PC-3 (cell line): ENCODE results near the gene GAD2. TPM values are rescaled to one million over a fixed set of nuclear protein-coding genes. Genes with fewer than 3 reads are reported as not detected.

ENCODE experiments used
- ATAC-seq: fragments of 200-7000 bp; cut with Tn5 transposase; 2 replicates; pipeline ENCODE4 v1.9.1; 2020; ENCODE audit warnings: mild to moderate bottlenecking, moderate library complexity
- BruUV-seq: library from RNA; stranded (reverse); fragments of 400-500 nt; replicated peaks from 2 replicates; lab custom pipeline; 2021; lab: Mats Ljungman, UMichigan
- CTCF ChIA-PET: fragments of 300-600 bp; sonication (Branson Sonifier 250); formaldehyde crosslinking; loops from one replicate; lab custom pipeline; 2022; ENCODE audit warnings: antibody characterized with exemption; lab: Charles Lee
- POLR2A ChIA-PET: fragments of 300-600 bp; sonication (Branson Sonifier 250); formaldehyde crosslinking; loops from one replicate; lab custom pipeline; 2022; ENCODE audit warnings: antibody characterized with exemption; ENCODE audit not compliant: unreplicated experiment; lab: Charles Lee
- DNase-seq: peaks from one replicate; pipeline ENCODE4 v3.0.0-alpha.2; 2015
- H2AFZ ChIP-seq: fragments of 300-600 bp; sonication (generic); 2 replicates; pipeline ENCODE4 v1.6.0; 2016; ENCODE audit warnings: antibody characterized with exemption, low read length
- H3F3A ChIP-seq: fragments of 300-600 bp; sonication (generic); one replicate; pipeline ENCODE4 v1.6.0; 2017; ENCODE audit warnings: antibody characterized with exemption, low read length, control low read depth, mild to moderate bottlenecking; ENCODE audit not compliant: unreplicated experiment
- H3K27ac ChIP-seq: fragments of 300-600 bp; sonication (generic); 2 replicates; pipeline ENCODE4 v1.5.1; 2016; ENCODE audit warnings: mild to moderate bottlenecking, low read length
- H3K27me3 ChIP-seq: fragments of 300-600 bp; sonication (generic); 2 replicates; pipeline ENCODE4 v1.6.1; 2016; ENCODE audit warnings: low read length, mixed read lengths
- H3K36me3 ChIP-seq: fragments of 300-600 bp; sonication (generic); 2 replicates; pipeline ENCODE4 v1.6.1; 2016; ENCODE audit warnings: low read depth, mixed run types, low read length, mixed read lengths
- H3K4me1 ChIP-seq: fragments of 300-600 bp; sonication (generic); 2 replicates; pipeline ENCODE4 v1.5.1; 2016; ENCODE audit warnings: low read length; ENCODE audit not compliant: insufficient read depth
- H3K4me2 ChIP-seq: fragments of 300-600 bp; sonication (generic); 2 replicates; pipeline ENCODE4 v1.6.0; 2016; ENCODE audit warnings: low read length
- H3K4me3 ChIP-seq: fragments of 300-600 bp; sonication (generic); 2 replicates; pipeline ENCODE4 v1.5.1; 2016; ENCODE audit warnings: mild to moderate bottlenecking, low read length, mixed read lengths
- H3K79me2 ChIP-seq: fragments of 300-600 bp; sonication (generic); 2 replicates; pipeline ENCODE4 v1.6.1; 2017; ENCODE audit warnings: low read length, mixed read lengths
- H3K9ac ChIP-seq: fragments of 300-600 bp; sonication (generic); 2 replicates; pipeline ENCODE4 v1.6.0; 2016; ENCODE audit warnings: mild to moderate bottlenecking, low read length
- H3K9me2 ChIP-seq: fragments of 300-600 bp; sonication (generic); replicated peaks from 2 replicates; pipeline ENCODE4 v1.6.1; 2016; ENCODE audit warnings: mixed run types, low read length, mixed read lengths
- H3K9me3 ChIP-seq: fragments of 300-600 bp; sonication (generic); 2 replicates; pipeline ENCODE4 v1.6.1; 2016; ENCODE audit warnings: low read length, mixed read lengths
- H4K20me1 ChIP-seq: fragments of 300-600 bp; sonication (generic); 2 replicates; pipeline ENCODE4 v1.6.1; 2016; ENCODE audit warnings: low read length, mixed read lengths
- EZH2 ChIP-seq: fragments of 300-600 bp; sonication (generic); IDR thresholded peaks from one replicate; pipeline ENCODE4 v1.6.1; 2017; ENCODE audit warnings: antibody characterized with exemption, mild to moderate bottlenecking, low read length; ENCODE audit not compliant: unreplicated experiment
- EZH2phosphoT487 ChIP-seq: fragments of 300-600 bp; sonication (generic); IDR thresholded peaks from 2 replicates; pipeline ENCODE4 v1.6.1; 2018; ENCODE audit warnings: mild to moderate bottlenecking, antibody characterized with exemption, low read length, borderline replicate concordance
- intact Hi-C: fragments of 100-400 bp; cut with micrococcal nuclease; formaldehyde crosslinking; loops from 2 replicates; pipeline ENCODE4 v1.9.0; 2023
- total RNA-seq: library from RNA; depleted of rRNA; stranded (reverse); fragments of >200 nt; gene quantifications from 2 replicates; pipeline ENCODE4 v1.2.3, GENCODE V29; 2014
- TF ChIP-seq, protein P1 (sequence below): fragments of 300-600 bp; sonication (generic); conservative IDR thresholded peaks from 2 replicates; pipeline ENCODE4 v1.5.1; 2017; ENCODE audit warnings: antibody characterized with exemption, low read depth, mild to moderate bottlenecking, low read length

GAD2 gene
- total RNA-seq, 1 experiment from 2014 or later, result not detected

DNA sequence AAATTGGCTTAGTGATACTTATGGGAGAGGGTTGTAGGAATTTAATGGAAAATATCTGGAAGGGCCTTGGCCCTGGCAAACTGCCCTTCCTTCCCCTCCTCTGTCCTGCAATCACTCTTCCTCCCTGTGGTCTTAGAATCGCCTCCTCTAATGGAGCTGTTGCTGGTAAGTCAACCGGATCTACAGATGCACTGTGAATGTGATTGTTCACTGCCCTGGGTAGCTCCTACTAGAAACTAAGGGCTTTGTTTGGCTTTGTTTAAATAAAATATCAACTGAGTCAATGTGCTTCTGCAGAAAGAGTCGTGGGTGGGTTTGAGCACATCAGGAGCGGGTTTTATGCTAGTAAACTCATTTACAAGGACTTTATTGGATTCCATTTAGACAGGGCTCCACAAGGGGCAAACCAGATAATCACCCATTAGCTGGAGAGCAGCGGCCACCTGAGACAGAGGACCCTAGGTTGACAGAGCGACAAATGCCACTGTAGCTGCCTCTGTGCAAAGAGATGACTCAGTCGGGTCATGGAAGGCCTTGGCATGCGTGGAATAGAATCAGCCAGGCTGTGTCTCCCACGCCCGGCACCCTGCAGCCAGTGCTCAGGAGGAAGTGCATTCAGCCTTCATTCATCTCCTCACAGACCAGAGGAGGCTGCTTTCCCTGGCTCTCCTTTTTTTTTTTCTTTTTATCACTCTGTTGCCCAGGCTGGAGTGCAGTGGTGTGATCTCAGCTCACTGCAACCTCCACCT is 97.9 kb downstream of the GAD2 start:
- Histone ChIP-seq H3K4me2 (no peak overlapping the region), H4K20me1 (no peaks in the 10 kb centered on the region), H3K79me2 (no peaks in the 10 kb centered on the region), H3K36me3 (no peaks in the 10 kb centered on the region), H3K9ac (no peak overlapping the region), H2AFZ (no peak overlapping the region), H3K27ac (no peak overlapping the region), H3K4me3 (no peak overlapping the region), H3F3A (no peaks in the 10 kb centered on the region), H3K9me3 (no peaks in the 10 kb centered on the region), H3K4me1 (no peaks in the 10 kb centered on the region), H3K27me3 (peaks cover 52% of the 10 kb centered on the region), H3K9me2 (no peaks in the 10 kb centered on the region)
- no peak for DNase-seq
- POLR2A ChIA-PET, result no interaction called here
- no TSS peak for BruUV-seq
- CTCF ChIA-PET, result no interaction called here
- TF ChIP-seq, protein P1, sequence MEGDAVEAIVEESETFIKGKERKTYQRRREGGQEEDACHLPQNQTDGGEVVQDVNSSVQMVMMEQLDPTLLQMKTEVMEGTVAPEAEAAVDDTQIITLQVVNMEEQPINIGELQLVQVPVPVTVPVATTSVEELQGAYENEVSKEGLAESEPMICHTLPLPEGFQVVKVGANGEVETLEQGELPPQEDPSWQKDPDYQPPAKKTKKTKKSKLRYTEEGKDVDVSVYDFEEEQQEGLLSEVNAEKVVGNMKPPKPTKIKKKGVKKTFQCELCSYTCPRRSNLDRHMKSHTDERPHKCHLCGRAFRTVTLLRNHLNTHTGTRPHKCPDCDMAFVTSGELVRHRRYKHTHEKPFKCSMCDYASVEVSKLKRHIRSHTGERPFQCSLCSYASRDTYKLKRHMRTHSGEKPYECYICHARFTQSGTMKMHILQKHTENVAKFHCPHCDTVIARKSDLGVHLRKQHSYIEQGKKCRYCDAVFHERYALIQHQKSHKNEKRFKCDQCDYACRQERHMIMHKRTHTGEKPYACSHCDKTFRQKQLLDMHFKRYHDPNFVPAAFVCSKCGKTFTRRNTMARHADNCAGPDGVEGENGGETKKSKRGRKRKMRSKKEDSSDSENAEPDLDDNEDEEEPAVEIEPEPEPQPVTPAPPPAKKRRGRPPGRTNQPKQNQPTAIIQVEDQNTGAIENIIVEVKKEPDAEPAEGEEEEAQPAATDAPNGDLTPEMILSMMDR, result no peak
- no peak for TF ChIP-seq EZH2
- no peak for TF ChIP-seq EZH2phosphoT487
- intact Hi-C loops, result no loop called here
- no peak for ATAC-seq

DNA sequence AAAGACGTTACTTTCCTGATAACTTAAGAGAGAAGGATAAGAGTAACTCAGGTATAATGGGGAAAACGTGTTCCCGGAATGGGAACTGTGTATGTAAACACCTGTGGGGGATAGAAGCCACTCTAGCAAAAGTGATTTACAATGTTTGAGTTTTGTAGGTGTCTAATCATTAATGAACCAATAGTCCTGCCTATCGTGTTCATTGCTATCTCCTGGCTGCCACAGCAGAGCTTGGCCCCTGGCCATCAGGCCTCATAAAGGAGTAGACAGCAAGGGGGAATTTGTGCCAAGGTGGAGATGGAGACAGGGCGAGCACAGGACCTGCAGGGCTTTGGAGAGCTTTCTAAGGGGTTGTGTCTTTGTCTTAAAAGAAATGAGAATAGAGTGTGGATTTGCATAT is 102.1 kb downstream of the GAD2 start:
- intact Hi-C loops, result no loop called here

DNA sequence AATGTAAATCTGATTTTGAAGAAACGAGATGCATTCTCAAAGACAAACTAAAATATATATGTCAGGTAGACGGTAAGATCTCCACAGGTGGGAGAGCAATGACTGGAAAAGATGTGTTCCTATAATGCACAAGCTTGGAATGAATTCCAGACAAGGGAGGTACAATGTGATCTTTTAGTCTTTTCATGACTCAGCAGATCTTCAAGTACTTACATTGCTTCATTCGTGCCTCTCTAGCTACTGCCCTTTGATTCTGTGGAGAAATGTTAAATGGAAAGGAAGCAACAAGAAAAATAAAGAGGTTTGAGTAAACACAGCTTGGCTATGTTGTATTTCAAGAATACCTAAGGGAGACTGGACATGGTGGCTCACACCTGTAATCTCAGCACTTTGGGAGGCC is 106.6 kb downstream of the GAD2 start:
- POLR2A ChIA-PET, result no interaction called here
- CTCF ChIA-PET, result no interaction called here

More for the DNA sequence above, 102.1 kb downstream of the GAD2 start:
- peaks cover 25% of the 10 kb centered on the region for H3K27me3 ChIP-seq
- H3K4me1 ChIP-seq, result no peaks in the 10 kb centered on the region
- no peaks in the 10 kb centered on the region for H3K36me3 ChIP-seq
- no peaks in the 10 kb centered on the region for H3F3A ChIP-seq
- ChIA-PET POLR2A (no interaction called here), CTCF (no interaction called here)
- BruUV-seq, result no TSS peak
- TF ChIP-seq, protein P1, result no peak
- DNase-seq (no peak), ATAC-seq (no peak)
- no peaks in the 10 kb centered on the region for H3K79me2 ChIP-seq
- no peak overlapping the region for H3K4me2 ChIP-seq
- H3K9me3 ChIP-seq, result no peaks in the 10 kb centered on the region
- no peak overlapping the region for H3K4me3 ChIP-seq
- no peak overlapping the region for H3K27ac ChIP-seq
- no peaks in the 10 kb centered on the region for H3K9me2 ChIP-seq
- H4K20me1 ChIP-seq, result no peaks in the 10 kb centered on the region
- no peak overlapping the region for H3K9ac ChIP-seq
- H2AFZ ChIP-seq, result no peak overlapping the region

More for the DNA sequence above, 106.6 kb downstream of the GAD2 start:
- BruUV-seq, result no TSS peak
- Histone ChIP-seq H3K27ac (no peak overlapping the region), H2AFZ (no peak overlapping the region), H3K9me3 (no peaks in the 10 kb centered on the region), H3K4me1 (no peaks in the 10 kb centered on the region), H3K79me2 (no peaks in the 10 kb centered on the region), H3K9ac (no peak overlapping the region), H3K36me3 (no peaks in the 10 kb centered on the region), H3K9me2 (no peaks in the 10 kb centered on the region), H3K4me3 (no peak overlapping the region), H4K20me1 (no peaks in the 10 kb centered on the region), H3F3A (no peaks in the 10 kb centered on the region), H3K27me3 (no peaks in the 10 kb centered on the region; the same call in 1 of the 2 replicates), H3K4me2 (no peak overlapping the region)
- ATAC-seq (no peak), DNase-seq (no peak)
- intact Hi-C loops, result no loop called here
- TF ChIP-seq, protein P1, result no peak
- TF ChIP-seq EZH2phosphoT487, result no peak
- TF ChIP-seq EZH2, result no peak
